Activated naive CD4-positive, alpha-beta T cell treated with anti-CD3 and anti-CD28 coated beads, Interleukin-2, amount 50 U/mL, for 72 hours (primary cell): ENCODE data around the gene ACTL7A. TPM values are rescaled to one million over a fixed set of nuclear protein-coding genes. Genes with fewer than 3 reads are reported as not detected.
"Not testable (repeated sequence)": the region's sequence is repeated elsewhere in the genome, so short reads cannot be mapped to it uniquely, and the experiment has no call there.

Experiments used
- ATAC-seq, 2 donors: fragments of 150-1000 bp; cut with Tn5 transposase; 2 replicates each; pipeline ENCODE4 v1.10.0; 2021; ENCODE audit warnings: mild to moderate bottlenecking in 2 of 2, moderate library complexity in 2 of 2
- DNase-seq, 2 donors: peaks; one replicate each; pipeline ENCODE4 v3.0.0; 2021 to 2022; ENCODE audit warnings: low spot score in 2 of 2
- H3K27ac Mint-ChIP-seq, 2 donors: one replicate each; pipeline ENCODE4 v1.8.0; 2022; ENCODE audit warnings: mild to moderate bottlenecking in 2 of 2, mixed read lengths in 2 of 2
- H3K36me3 Mint-ChIP-seq, 2 donors: one replicate each; pipeline ENCODE4 v1.8.0; 2022; ENCODE audit warnings: mixed read lengths in 2 of 2
- H3K9me3 Mint-ChIP-seq, 2 donors: one replicate each; pipeline ENCODE4 v1.8.0; 2022; ENCODE audit warnings: mixed read lengths in 2 of 2
- total RNA-seq, 2 donors: library from RNA; stranded (reverse); gene quantifications; one replicate each; pipeline ENCODE4 v1.2.3, GENCODE V29; 2022

ACTL7A gene, protein sequence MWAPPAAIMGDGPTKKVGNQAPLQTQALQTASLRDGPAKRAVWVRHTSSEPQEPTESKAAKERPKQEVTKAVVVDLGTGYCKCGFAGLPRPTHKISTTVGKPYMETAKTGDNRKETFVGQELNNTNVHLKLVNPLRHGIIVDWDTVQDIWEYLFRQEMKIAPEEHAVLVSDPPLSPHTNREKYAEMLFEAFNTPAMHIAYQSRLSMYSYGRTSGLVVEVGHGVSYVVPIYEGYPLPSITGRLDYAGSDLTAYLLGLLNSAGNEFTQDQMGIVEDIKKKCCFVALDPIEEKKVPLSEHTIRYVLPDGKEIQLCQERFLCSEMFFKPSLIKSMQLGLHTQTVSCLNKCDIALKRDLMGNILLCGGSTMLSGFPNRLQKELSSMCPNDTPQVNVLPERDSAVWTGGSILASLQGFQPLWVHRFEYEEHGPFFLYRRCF
- total RNA-seq, result not detected

DNA sequence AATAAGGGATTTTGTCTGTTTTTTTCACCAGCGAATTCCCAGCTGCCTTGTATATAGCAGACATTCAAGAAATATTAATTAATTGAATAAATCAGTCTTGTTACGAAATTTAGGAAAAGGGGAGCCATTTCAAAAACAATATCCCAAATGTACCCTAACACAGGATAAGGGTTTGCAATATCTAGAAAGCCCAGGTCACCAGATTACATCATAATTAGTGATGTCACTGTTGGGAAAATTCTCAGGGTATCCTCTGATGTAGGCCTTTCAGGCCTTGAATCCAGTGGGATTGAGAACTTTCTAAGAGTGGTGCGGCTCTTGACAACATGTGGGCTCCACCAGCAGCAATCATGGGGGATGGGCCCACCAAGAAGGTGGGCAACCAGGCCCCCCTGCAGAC is at the start of gene ACTL7A:
Gene ACTL7A (plus strand): TSS at position 270 of the 400 bp plus-strand sequence. CDS start 57 bp downstream, at position 327.
- DNase-seq (no peak), ATAC-seq (no peak)
- Mint-ChIP-seq H3K9me3 (peaks cover 0 to 4% of the 10 kb centered on the region in 2 donors), H3K36me3 (no peaks in the 10 kb centered on the region), H3K27ac (no peak within 1 kb of the TSS)

DNA sequence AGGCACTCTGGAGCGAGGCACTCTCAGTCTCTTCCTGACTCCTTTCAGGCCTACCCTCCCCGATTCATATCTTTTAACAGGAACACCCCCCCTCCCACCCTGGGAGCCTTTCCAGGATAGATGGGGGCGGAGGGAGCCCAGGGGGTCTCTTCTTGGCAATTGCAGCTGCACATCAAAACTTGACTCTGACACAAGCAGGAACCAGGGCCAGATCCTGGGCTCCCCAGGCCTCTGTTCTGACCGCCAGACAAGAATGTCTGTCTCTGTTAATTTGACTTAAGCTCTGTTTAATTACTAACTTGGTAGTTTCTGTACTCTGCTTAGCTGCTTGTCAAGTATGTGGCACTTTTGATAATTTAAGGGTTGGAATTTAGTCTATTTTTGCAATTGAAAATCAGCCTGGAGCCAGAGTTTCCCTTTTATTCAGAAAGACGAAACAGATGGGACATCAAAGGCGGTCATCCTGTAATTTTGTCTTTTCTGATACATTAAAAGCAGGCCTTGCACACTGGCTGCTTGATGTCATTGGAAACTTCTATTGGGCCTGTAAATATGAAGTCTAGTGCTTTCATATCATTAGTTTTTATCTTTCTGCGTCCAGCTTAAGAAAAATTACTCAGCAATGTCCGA is 49.6 kb upstream of the ACTL7A start:
- Mint-ChIP-seq H3K9me3 (no peaks in the 10 kb centered on the region), H3K36me3 (peaks cover 0 to 7% of the 10 kb centered on the region in 2 donors), H3K27ac (no peak overlapping the region)
- DNase-seq (no peak), ATAC-seq (no peak)

DNA sequence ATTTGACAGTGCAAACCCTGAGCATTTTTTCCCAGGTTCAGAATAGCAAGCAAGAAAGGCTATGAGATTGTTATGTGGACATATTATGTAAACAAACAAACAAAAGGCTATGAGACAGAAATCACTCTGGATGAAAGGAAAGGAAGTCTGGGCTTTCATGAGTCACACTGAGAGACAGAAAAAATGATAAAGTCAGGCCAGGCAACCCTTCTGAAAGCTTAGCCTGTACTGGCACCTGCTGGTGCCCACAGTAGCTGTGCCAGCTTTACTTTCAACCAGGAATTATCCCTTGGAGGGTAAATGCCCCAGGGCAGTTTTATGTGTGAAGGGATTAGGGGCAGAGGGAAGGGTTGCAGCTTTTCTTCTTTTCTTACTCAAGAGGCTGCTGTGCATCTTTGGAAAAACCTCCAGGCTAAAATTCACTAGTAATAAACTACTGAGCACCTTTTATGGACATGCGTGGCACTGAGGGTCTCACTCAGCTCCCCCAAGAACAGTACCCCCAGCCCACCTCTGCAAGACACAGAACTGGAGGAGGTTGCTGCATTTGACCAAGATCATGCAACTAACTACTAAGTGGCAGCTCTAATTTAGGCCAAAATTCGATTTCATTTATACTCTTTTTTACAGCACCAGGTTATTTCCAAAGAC is 48.0 kb upstream of the ACTL7A start:
- DNase-seq, result no peak
- H3K9me3 Mint-ChIP-seq, result no peaks in the 10 kb centered on the region
- peaks cover 0 to 7% of the 10 kb centered on the region in 2 donors for H3K36me3 Mint-ChIP-seq
- no peak overlapping the region for H3K27ac Mint-ChIP-seq
- no peak for ATAC-seq

DNA sequence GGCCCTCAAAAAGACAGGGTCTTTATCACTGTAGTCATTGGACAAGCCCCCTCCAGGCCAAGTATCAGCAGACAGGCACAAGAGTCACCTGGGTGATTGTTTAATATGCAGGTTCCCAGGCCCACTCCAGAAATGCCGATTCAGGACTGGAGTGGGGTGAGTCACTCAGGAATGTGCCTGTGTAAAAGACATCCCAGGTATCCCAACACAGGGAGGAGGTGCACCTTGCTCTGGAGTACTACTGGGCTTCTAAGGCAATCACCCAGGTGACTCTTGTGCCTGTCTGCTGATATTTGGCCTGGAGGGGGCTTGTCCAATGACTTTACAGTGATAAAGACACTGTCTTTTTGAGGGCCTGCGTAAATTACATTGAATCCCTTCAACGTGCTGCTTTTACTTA is 46.9 kb upstream of the ACTL7A start:
- Mint-ChIP-seq H3K9me3 (no peaks in the 10 kb centered on the region), H3K36me3 (peaks cover 0 to 7% of the 10 kb centered on the region in 2 donors), H3K27ac (no peak overlapping the region)
- ATAC-seq, result no peak
- no peak for DNase-seq

DNA sequence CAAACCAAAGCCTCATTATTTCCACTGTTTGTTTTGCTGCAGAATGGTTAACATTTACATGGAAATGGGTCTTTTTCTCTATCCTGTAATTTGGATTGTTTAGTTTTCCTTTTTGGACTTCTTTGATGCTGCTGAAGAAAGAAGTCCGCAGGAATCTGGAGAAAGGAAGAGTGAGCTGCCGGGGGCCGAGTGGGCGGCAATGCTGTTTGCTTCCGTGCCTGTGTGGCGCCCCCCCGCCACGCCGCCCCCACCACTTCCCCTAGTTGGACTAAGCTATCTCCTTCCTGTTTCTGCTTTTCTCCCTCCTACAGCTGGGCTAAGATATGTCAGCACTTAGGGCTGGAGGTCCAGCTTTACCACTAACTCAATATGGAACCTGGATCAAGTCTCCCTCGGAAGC is 46.0 kb upstream of the ACTL7A start:
- Mint-ChIP-seq H3K36me3 (peaks cover 0 to 7% of the 10 kb centered on the region in 2 donors), H3K9me3 (no peaks in the 10 kb centered on the region), H3K27ac (no peak overlapping the region)
- DNase-seq (no peak), ATAC-seq (no peak)

DNA sequence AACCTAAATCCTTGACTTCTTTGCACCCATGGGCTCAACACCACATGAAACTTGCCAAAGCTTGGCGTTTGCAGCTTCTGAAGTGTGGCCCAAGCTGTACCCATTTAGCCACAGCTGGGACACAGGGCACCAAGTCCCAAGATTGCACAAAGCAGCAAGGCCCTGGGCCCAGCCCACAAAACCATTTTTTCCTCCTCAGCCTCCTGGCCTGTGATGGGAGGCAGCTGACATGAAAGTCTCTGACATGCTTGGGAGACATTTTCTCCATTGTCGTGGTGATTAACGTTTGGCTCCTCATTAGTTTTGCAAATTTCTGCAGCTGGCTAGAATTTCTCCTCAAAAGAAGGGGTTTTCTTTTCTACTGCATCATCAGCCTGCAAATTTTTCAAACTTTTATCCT is 38.2 kb upstream of the ACTL7A start:
- ATAC-seq, result no peak
- H3K36me3 Mint-ChIP-seq, result peaks cover 10 to 14% of the 10 kb centered on the region in 2 donors
- DNase-seq, result no peak
- peaks cover 16 to 20% of the 10 kb centered on the region in 2 donors for H3K9me3 Mint-ChIP-seq
- H3K27ac Mint-ChIP-seq, result no peak overlapping the region

DNA sequence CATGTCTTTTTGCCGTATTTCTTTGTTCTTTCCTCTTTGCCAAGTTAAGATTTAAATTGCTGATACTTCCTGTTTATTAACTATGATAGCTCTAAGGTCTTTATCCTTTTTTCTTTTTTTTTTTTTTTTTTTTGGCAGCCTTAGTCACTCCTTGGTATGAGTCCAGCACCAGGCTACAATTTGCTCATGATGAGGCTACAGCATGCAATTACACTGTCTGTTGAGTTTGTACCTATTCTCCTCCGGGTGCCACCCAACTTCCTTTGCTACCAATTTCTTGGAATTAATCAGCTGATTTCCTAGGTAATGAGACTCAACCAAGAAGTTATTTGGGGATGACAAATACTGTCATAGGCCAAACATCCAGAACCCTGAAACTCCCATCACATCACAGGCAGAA is 31.8 kb upstream of the ACTL7A start:
- DNase-seq (no peak), ATAC-seq (no peak)
- Mint-ChIP-seq H3K9me3 (no peaks in the 10 kb centered on the region), H3K36me3 (no peaks in the 10 kb centered on the region), H3K27ac (no peak overlapping the region)

DNA sequence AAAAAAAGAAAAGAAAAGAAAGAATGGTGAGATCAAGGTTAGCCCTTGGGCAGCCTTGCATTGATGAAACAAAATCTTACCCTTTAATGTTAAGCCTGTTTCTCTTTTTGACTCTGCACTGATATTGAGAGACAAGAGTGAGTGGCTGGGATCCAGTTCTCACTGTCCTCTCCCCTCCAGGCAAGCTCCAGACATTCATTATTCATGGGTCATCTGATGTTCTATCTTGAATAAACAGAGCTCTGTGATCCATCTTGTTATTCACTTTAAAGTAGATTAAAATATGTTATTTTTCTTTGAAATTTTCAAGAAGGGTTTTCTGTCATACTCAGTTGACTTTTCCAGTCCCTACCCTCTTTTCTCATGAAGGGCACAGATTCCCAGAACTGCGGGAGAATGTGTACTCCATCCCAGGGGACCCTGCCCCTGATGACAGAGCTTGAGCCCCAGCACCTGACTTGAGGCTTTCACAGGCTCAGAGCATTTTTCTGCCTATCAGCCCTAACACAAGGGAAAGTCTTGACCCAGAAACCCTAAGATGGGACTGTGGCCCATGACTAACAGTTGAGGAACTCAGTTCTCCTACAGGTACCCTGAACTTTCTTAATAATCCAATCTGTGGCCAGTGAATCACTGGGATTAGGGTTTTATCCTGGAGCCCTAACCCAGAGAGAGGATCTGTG is 30.4 kb upstream of the ACTL7A start:
- ATAC-seq (no peak), DNase-seq (no peak)
- H3K27ac Mint-ChIP-seq, result no peak overlapping the region
- H3K9me3 Mint-ChIP-seq, result no peaks in the 10 kb centered on the region
- H3K36me3 Mint-ChIP-seq, result no peaks in the 10 kb centered on the region

DNA sequence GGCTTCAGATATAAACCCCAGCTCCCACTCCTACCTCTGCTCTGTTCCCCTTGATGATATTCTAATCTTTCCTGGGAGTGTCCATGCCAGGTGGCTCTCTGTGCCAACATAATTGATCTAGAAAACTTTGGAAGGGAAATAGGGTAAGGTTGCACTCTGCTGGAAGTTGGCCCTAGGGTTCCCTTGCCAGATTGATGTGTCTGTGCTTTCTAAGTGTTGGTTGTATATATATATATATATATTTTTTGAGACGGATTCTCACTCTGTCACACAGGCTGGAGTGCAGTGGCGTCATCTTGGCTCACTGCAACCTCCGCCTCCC is 29.9 kb upstream of the ACTL7A start:
- ATAC-seq, result no peak
- H3K36me3 Mint-ChIP-seq, result no peaks in the 10 kb centered on the region
- no peak for DNase-seq
- H3K9me3 Mint-ChIP-seq, result no peaks in the 10 kb centered on the region
- H3K27ac Mint-ChIP-seq, result no peak overlapping the region

DNA sequence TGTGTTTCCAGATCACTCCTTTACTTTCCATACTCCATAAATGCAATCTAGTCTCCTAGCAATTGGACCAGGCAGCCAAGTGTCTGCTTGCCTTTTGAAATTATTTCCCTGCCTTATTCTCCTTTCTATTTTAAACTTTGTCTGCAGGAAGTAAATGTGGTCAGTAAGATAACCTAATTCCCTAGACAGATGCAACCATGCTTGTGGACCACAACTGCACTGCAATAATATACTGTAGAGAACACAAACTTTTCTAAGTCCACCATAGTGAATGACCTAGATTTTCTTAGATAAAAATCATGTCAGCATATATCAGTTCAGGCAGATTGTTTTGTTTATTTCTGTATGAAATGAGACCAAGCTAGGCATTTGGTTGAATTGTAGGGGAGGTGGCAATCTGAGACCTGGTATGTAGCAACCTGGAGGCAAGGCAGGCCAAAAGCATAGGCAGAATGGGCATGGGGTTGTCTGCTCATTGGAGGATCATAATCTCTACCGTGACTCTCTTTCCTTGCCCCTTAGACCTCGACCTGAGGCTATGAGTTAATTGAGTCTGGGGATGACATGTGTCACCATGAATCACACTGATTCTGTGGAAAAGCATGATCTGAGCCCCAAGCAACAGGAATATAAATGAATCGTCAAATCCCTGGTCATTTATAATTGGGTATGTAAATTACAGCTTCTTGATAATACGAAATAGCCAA is 27.0 kb upstream of the ACTL7A start:
- DNase-seq (no peak), ATAC-seq (peak in 1 of 2 donors; percentile 16)
- Mint-ChIP-seq H3K9me3 (no peaks in the 10 kb centered on the region), H3K36me3 (no peaks in the 10 kb centered on the region), H3K27ac (no peak overlapping the region)

DNA sequence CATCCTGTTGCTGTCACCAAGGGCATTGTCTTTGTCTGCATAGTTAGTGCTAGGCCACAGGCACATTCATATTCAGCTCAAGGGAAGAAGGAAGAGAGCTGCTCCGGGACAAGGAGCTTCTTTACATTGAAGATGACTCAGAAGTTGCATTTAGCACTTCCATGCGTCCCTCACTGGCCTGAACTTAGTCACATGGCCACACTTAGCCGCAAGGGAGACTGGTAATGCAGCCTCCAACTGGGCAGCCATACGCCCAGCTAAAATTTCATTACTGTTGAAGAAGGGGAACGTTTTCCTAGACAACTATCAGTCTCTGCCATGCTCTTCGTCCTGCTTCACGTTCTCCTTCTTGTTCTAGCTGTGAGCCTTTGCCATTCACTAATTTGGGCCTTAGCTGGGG is 26.2 kb upstream of the ACTL7A start:
- no peak overlapping the region for H3K27ac Mint-ChIP-seq
- ATAC-seq, result no peak
- no peaks in the 10 kb centered on the region for H3K9me3 Mint-ChIP-seq
- no peaks in the 10 kb centered on the region for H3K36me3 Mint-ChIP-seq
- no peak for DNase-seq

DNA sequence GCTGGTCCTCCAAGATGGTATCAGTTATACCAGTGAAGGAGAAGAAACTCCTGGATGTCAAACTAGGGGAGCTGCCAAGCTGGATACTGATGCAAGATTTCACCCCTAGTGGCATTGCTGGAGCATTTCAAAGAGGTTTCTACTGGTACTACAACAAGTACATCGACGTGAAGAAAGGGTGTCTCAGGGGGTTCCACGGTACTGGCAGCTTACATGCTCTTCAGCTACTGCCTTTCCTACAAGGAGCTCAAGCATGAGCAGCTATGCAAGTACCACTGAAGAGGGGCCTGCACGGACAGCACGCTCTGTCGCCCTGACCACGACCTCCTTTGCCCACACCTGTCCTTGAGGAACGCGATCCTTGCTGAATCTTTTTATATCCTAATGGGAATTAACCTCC is 25.7 kb upstream of the ACTL7A start:
- no peak for ATAC-seq
- no peaks in the 10 kb centered on the region for H3K9me3 Mint-ChIP-seq
- DNase-seq, result no peak
- no peak overlapping the region for H3K27ac Mint-ChIP-seq
- H3K36me3 Mint-ChIP-seq, result no peaks in the 10 kb centered on the region

DNA sequence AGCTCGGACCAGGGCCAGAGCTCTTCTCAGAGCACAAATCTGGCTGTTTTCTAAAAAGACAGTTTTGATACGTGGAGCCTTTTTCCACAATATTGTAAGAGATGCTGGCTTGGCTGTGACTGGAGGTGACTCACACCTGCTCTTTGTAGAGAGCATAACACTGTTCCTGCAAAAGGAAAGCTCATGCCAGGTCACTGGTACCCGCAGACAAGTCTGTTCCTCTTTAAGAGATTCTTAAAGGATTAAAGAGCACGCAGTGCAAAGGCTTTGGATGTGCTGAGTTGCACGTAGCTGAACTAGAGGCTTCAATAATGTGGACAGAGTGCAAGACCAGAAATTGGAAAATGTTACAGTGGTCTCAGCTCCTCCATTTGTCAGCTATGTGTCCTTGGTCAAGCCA is 25.3 kb upstream of the ACTL7A start:
- no peaks in the 10 kb centered on the region for H3K9me3 Mint-ChIP-seq
- no peak overlapping the region for H3K27ac Mint-ChIP-seq
- ATAC-seq (no peak), DNase-seq (no peak)
- H3K36me3 Mint-ChIP-seq, result no peaks in the 10 kb centered on the region

DNA sequence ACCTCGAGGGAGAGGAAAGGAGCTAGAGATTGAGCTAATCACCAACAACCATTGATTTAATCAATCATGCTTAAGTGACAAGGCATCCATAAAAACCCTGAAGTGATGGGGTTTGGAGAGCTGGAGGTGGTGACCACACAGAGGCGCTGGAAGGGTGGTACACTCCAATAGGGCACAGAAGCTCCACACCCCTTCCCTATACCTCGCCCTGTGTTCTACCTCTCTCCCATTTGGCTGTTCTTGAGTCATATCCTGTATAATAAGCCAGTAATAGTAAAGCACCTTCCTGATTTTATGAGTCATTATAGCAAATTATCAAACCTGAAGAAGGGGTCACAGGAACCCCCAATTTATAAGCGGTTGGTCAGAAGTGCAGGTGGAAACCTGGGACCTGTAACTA is 24.5 kb upstream of the ACTL7A start:
- ATAC-seq (no peak), DNase-seq (no peak)
- Mint-ChIP-seq H3K9me3 (no peaks in the 10 kb centered on the region), H3K27ac (no peak overlapping the region), H3K36me3 (peaks cover 0 to under 1% of the 10 kb centered on the region in 2 donors)

DNA sequence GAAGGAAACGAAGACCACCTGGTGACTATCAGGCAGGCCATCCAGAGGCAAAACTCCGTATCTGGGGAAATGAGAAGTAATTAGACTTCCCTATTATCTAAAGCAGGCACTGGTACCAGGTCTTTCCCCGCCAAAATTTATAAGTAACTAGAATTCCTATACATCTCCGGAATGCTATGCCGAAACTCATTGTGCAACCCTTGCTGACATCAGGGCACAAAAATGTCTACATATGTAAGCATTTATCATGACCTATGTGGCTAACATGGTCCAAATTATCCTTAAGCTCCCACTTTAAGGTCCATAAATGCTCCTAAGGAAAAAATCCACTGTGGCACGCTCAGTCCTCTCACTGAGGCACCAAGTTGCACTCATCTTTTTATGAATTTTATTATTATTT is 24.0 kb upstream of the ACTL7A start:
- peaks cover 0 to 6% of the 10 kb centered on the region in 2 donors for H3K36me3 Mint-ChIP-seq
- ATAC-seq (no peak), DNase-seq (no peak)
- peaks cover 0 to 3% of the 10 kb centered on the region in 2 donors for H3K9me3 Mint-ChIP-seq
- H3K27ac Mint-ChIP-seq, result no peak overlapping the region

DNA sequence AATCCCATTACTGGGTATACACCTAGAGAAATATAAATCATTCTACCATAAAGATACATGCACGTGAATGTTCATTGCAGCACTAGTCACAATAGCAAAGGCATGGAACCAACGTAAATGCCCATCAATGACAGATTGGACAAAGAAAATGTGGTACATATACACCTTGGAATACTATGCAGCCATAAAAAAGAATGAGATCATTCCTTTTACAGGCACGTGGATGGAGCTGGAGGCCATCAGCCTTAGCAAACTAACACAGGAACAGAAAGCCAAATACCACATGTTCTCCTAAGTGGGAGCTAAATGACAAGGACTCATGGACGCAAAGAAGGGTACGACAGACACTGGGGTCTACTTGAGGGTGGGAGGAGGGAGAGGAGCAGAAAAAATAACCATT is 22.5 kb upstream of the ACTL7A start:
- not testable (repeated sequence) for DNase-seq, ATAC-seq, H3K9me3 Mint-ChIP-seq, H3K36me3 Mint-ChIP-seq, H3K27ac Mint-ChIP-seq
